GM20000 (cell line): Measurements from ENCODE around the gene GAB2.

ENCODE experiments used
- DNase-seq: peaks from one replicate; pipeline ENCODE4 v3.0.0; 2012; ENCODE audit warnings: low spot score
- TF ChIP-seq, protein P1 (sequence below): IDR thresholded peaks from 2 replicates; pipeline ENCODE4 v1.5.1; 2012; ENCODE audit warnings: mild to moderate bottlenecking, control low read depth; ENCODE audit errors: extremely low read depth, missing control alignments

Gene GAB2

DNA sequence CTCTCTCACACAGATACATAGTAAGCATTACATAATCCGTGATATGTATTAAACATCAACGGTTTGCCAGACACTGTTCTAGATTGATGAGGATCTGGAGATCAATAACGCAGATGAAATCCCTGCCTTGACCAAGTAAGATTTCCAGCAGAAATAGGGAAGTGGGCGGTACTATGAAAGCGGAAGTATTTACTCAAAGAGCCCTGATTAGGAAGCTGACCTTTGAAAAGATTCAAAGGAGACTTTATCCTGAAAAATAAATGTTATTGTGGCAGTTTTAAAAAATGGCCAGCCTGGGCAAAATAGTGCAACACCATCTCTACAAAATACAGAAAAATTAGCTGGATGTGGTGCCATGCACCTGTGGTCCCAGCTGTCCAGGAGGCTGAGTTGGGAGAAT, 26.8 kb downstream of the GAB2 start:
- TF ChIP-seq, protein P1, sequence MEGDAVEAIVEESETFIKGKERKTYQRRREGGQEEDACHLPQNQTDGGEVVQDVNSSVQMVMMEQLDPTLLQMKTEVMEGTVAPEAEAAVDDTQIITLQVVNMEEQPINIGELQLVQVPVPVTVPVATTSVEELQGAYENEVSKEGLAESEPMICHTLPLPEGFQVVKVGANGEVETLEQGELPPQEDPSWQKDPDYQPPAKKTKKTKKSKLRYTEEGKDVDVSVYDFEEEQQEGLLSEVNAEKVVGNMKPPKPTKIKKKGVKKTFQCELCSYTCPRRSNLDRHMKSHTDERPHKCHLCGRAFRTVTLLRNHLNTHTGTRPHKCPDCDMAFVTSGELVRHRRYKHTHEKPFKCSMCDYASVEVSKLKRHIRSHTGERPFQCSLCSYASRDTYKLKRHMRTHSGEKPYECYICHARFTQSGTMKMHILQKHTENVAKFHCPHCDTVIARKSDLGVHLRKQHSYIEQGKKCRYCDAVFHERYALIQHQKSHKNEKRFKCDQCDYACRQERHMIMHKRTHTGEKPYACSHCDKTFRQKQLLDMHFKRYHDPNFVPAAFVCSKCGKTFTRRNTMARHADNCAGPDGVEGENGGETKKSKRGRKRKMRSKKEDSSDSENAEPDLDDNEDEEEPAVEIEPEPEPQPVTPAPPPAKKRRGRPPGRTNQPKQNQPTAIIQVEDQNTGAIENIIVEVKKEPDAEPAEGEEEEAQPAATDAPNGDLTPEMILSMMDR = no peak

GRCh38 chr11:78386215-78386941, 31.2 kb downstream of the GAB2 start:
- TF ChIP-seq, protein P1 = no peak
- no peak for DNase-seq

More for the DNA sequence above, 26.8 kb downstream of the GAB2 start:
- DNase-seq = no peak

DNA sequence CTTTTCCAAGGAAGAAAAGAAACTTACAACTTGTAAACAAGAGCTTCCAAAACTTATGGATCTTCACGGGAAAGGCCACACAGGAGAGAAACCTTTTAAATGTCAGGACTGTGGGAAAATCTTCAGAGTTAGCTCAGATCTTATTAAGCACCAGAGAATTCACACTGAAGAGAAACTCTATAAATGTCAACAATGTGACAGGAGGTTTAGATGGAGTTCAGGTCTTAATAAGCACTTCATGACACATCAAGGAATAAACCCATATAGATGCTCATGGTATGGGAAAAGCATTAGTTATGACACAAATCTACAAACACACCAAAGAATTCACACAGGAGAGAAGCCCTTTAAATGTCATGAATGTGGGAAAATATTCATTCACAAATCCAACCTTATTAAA, 32.4 kb downstream of the GAB2 start:
- TF ChIP-seq, protein P1 = no peak
- no peak for DNase-seq

- TF ChIP-seq, protein P1 = no peak
- DNase-seq = no peak
These were observed 33.4 kb downstream of the GAB2 start for GRCh38 chr11:78384231-78384630.

GRCh38 chr11:78381865-78382264, 35.8 kb downstream of the GAB2 start:
- TF ChIP-seq, protein P1 = no peak
- DNase-seq = no peak

GRCh38 chr11:78380615-78381051, 37.0 kb downstream of the GAB2 start:
- TF ChIP-seq, protein P1 = no peak
- DNase-seq = no peak

GRCh38 chr11:78379039-78379670, 38.5 kb downstream of the GAB2 start:
- peak; percentile 29 for DNase-seq
- TF ChIP-seq, protein P1 = no peak
